ENCODE data around the gene SGSM1.
"Not testable (repeated sequence)": the region's sequence is repeated elsewhere in the genome, so short reads cannot be mapped to it uniquely, and the experiment has no call there.

Gene SGSM1

GRCh38 chr22:24837517-24837916, 31.5 kb downstream of the SGSM1 start:
- DNase-seq (ENCODE audit: low read depth) = not testable (repeated sequence)

GRCh38 chr22:24841261-24841660, 35.2 kb downstream of the SGSM1 start:
- no peak for DNase-seq (ENCODE audit: low read depth)

DNA sequence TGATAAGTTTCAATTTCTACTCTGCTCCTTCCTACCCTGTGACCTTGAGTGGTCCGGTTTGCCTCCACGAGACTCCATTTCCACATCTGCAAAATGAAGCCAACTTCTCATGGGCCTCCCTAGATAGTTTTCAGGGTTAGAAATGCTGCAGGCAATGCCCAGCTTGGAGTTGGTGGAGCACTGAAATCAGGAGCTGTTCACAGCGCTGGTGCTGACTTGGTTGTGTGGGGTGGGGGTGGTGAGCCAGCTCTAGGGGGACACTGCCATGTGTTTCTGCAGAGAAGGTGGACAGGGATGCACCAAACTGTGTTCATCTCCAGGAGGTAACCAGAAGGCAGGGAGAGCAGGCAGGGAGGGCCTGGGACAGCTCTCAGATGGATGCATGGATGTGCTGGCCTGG, 37.0 kb downstream of the SGSM1 start:
- DNase-seq (ENCODE audit: low read depth) = no peak

- no peak for DNase-seq (ENCODE audit: low read depth)
These were observed 39.3 kb downstream of the SGSM1 start for GRCh38 chr22:24845041-24845898.

DNA sequence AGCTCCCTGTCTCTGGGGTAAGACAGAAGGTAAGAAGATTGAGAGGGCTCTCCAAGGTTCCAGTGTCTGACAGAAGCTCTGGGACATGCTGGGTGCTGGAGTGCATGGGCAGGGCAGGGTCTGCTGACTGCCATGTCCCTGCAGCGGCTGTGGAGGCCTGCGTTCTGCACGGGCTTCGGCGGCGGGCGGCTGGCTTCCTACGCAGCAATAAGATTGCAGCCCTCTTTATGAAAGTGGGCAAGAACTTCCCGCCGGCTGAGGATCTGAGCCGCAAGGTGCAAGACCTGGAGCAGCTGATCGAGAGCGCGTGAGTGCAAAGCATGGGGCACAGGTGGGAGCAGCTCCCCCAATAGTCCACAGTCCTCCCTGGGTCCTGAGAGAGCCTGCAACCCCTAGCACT, 41.5 kb downstream of the SGSM1 start:
- no peak for DNase-seq (ENCODE audit: low read depth)

GRCh38 chr22:24848559-24849168, 42.7 kb downstream of the SGSM1 start:
- DNase-seq (ENCODE audit: low read depth) = no peak

GRCh38 chr22:24855794-24856193, 49.8 kb downstream of the SGSM1 start:
- no peak for DNase-seq (ENCODE audit: low read depth)

DNA sequence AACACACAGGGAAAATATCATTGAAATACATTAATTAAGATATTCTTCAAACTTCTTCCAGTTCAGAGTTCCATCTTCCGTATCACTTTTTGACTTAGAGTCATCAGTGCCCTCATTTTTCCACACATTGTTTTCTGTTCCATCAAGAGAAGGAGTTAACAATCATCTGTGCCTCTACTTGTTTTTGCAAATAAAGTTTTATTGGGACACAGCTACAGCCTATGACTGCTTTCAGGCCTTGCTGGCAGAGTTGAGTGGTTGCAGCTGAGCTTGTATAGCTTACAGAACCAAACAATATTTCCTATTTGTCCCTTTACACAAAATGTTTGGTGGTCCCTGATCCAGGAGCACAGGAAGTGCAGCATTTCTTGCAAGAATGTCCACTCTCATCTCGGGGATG, 51.6 kb downstream of the SGSM1 start:
- no peak for DNase-seq (ENCODE audit: low read depth)

DNA sequence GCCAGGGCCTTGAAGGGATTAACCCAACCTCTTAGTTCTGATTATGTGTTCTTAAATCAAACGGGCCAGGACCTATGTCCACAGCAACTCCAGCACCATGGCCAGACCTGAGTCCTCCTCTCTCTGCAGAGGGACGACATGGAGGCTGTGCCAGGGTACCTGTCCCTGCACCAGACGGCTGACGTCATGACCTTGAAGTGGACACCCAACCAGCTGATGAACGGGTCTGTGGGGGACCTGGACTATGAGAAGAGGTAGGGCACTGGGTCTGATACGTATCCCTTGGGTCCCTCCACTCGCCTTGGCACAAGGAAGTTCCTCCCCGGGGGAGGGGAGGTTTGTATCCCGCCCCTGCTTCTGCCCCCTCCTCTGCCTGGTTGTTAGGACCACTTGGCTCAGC, 53.6 kb downstream of the SGSM1 start:
- DNase-seq (ENCODE audit: low read depth) = no peak

DNA sequence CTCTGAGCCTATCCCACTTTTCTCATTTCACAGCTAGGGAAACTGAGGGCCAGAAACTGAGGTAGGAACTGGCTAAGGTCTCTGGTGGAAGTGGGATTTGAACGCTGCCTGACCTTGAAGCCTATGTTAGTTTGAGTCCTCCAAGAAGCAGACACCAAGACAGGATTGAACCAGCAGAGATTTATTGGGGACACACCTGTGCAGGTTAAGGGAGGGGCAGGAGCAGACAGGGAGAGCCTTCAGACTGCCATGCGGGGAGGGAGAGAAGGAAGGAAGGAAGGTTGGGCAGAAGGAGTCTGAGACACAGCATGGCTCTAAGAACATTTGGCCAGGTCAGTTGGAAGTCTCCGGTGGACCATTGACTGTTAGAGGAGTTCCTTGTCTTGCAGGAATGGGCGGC, 59.5 kb downstream of the SGSM1 start:
- DNase-seq (ENCODE audit: low read depth) = no peak

- DNase-seq (ENCODE audit: low read depth) = no peak
These were observed 61.5 kb downstream of the SGSM1 start for GRCh38 chr22:24867323-24868022.

DNA sequence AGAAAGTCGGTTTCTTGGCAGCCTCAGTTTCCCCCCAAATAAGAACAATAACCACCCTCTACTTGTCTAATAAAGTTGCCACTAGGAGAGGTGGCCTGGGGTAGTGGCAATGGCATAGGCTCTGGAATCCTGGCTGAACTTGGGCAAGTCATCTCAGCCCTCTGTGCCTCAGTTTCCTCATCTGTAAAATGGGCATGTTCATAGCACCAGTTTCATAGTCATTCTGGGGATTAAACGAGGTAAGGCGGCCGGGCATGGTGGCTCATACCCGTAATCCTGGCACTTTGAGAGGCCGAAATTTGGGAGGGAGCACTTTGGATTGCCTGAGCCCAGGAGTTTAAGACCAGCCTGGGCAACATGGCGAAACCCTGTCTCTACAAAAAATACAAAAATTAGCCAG, 63.0 kb downstream of the SGSM1 start:
- DNase-seq (ENCODE audit: low read depth) = no peak

DNA sequence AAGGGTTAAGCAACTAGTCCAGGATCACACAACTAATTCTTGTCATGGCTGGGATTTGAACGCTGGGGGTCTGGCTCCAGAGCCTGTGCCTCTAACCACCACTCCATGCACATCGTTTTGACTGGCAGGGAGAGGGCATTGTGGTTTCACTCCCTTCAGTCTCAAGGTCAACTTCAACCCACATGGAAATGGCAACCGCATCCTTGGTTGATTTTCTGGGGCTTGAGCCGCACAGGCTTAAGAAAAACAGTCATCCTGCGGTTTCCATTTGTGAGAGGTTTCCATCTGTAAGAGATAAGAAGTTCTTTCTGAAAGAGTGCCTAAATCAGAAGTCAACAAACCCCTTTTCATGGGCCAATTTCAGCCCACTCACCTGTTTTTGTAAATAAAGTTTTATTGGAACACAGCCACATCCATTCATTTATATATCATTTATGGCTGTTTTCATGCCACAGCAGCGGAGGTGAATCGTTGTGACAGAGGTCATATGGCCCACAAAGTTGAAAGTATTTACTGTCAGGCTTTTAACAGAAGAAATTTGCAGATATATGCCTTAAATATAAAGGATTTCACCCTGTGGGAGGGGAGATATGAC, 65.7 kb downstream of the SGSM1 start:
- DNase-seq (ENCODE audit: low read depth) = no peak

GRCh38 chr22:24873226-24873625, 67.2 kb downstream of the SGSM1 start:
- no peak for DNase-seq (ENCODE audit: low read depth)

DNA sequence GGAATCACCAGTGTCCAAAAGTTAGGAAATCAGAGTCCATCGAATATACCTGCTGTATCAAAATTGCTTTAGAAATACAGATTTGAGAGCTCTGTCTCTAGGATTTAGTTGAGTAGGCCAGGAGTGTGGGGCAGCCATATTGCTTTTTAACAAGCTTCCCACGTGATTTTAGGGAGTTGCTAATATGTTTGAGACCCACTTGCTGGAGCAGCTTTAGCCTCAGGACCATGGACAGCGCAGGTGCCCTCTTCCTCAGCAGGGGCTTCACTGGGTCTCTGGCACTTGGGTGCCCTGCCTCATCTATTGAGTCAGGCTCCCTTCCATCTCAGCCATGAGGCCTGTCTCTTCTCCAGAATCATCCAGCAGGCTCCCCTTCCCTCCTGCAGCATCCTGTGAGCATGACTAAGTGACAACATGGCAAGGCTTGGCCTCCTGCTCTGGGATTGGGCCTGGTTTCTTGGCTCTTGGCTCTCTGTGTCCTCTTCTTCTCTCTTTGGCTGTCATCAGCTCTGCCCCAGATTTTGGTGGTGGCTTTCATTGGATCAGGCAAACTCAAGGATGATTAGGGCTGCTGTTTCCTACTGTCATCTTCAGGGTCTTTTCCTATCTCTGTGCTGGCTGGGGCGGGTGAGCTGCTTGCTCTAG, 70.0 kb downstream of the SGSM1 start:
- no peak for DNase-seq (ENCODE audit: low read depth)

- DNase-seq (ENCODE audit: low read depth) = no peak
These were observed 70.7 kb downstream of the SGSM1 start for GRCh38 chr22:24876700-24877099.

DNA sequence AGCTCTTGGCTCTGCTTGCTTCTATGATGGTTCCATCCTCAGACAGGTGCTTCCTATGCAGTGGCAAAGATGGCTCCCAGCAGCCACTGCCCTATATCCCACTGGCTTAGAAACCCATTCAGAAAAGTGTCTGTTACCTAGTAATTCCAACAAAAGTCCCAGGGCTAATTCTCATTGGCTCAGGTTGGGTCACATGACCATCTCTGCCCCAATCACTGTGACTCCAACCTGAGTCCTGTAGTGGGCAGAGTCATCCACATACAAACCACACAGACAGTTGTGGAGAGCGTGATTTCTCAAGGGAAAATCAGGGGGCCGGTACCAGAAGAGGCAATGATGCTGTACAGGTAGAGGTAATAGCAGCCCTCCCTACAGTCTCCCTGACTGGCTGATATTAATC, 73.0 kb downstream of the SGSM1 start:
- no peak for DNase-seq (ENCODE audit: low read depth)

GRCh38 chr22:24883432-24883831, 77.4 kb downstream of the SGSM1 start:
- no peak for DNase-seq (ENCODE audit: low read depth)

- no peak for DNase-seq (ENCODE audit: low read depth)
These were observed 81.2 kb downstream of the SGSM1 start for GRCh38 chr22:24887260-24887659.

DNA sequence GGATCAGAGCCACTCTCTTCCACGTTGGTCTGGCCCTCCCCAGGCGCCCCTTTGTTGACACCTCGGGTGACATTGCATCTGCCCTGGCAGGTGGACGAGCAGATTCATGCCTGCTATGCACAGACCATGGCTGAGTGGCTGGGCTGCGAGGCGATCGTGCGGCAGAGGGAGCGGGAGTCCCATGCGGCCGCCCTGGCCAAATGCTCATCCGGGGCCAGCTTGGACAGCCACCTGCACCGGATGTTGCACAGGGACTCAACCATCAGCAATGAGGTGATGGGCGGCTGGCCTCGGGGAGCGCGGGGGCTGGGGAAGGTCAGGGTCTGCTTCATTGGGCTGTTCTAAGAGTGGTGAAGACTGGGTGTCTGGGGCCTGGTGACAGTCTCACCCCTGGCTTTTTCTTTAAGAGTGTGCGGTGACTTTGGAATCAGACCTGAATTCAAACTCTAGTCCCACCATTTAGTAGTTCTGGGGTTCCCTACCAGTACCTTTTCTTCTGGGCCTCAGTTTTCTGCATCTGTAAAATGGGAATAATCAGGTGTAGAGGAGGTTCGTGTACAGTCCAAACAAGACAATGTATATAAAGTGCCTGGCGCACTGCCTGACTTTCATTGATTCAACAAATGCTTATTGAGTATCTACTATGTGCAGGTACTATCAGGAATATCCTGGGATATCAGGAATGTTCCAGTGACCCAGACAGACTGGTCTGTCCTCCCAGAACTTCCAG, 87.5 kb downstream of the SGSM1 start:
- DNase-seq (ENCODE audit: low read depth) = no peak

- DNase-seq (ENCODE audit: low read depth) = no peak
These were observed 88.4 kb downstream of the SGSM1 start for GRCh38 chr22:24894220-24894975.
